Stimulated activated CD8-positive, alpha-beta memory T cell treated with anti-CD3 and anti-CD28 coated beads, Interleukin-2, amount 100 ng/mL, for 1 hour (primary cell): Measurements from ENCODE around the gene EXOC6B.
"Not testable (repeated sequence)": the region's sequence is repeated elsewhere in the genome, so short reads cannot be mapped to it uniquely, and the experiment has no call there.

ENCODE experiments used
- DNase-seq, 2 donors: peaks; one replicate each; pipeline ENCODE4 v3.0.0-alpha.2; 2020; ENCODE audit warnings: low read depth in 2 of 2

The EXOC6B gene

DNA sequence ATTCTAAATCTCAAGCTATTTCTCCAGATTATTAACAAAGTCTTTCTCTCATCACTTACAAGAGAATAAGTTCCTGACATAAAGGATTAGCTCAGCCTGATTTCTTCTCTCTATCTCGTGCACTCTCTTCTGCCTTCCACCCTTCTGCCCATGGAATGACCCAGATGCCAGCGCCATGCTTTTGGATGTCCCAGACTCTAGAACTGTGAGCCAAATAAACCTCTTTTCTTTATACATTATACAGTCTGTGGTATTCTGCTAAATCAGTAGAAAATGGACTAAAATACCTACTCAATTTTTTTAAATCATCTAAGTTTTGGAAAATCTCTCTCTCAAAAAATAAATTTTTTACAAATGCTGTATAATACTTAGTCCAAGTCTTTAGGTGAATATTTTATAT is 218.6 kb downstream of the EXOC6B start:
- DNase-seq = no peak

DNA sequence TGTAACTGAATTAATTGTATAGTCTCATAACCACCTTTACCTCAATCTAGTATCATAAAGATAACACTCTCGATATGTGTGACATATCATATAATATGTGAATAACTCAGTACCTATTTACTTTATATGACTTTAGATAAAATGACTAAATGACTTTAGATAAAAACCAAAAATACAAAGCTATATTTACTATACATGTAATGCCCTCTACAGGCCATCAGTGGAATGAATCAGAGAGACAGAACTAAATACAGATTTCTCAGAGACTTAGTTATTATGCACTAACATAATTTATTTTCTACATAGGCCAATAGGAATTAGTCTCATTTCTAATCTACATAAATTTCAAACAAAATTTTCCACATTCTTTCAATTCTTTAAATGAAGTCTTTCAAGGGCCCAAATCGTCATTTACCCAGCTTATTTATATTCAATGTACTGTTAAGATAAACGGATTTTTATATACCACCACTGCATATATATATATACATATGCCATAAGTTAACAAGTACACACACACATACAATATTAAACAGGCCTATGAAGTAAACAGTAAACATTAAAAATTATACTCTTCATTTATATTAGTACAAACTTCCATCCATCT is 219.9 kb downstream of the EXOC6B start:
- DNase-seq = no peak

DNA sequence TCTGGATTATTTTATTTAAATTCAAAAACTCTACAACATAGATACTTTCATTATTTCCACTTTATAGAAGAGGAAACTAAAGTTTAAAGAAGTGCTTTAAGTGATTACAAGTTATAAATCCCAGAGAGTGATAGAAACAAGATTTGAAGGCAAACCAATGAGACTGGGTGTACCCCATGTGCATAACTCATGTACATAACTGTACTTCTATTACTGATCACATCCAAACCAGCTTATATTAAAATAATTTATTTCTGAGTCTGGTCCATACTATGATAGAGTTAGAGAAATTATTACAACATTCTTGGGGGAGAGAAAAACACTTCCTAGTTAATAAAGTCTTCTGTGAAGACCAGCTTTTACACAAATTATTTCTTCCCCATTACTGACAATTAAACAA is 221.4 kb downstream of the EXOC6B start:
- DNase-seq = no peak

DNA sequence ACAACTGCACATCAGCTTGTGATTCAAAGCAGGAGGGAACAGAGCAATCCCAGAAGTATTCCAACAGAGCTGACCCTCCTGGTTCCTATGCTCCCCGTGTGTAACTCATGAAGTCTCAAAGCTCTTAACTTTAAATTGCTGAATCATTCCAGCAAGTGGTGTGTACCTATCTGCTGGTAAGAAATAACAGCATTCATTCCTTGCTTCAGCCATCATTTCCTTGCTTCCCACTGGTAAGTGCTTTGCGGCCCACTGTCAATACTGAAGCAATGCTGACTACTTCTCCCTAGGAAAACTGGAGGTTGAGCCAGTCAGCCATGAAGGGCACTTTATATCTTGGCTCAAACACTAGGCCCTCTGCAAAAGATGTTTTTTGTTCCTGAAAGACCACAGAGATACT is 222.4 kb downstream of the EXOC6B start:
- DNase-seq = no peak

DNA sequence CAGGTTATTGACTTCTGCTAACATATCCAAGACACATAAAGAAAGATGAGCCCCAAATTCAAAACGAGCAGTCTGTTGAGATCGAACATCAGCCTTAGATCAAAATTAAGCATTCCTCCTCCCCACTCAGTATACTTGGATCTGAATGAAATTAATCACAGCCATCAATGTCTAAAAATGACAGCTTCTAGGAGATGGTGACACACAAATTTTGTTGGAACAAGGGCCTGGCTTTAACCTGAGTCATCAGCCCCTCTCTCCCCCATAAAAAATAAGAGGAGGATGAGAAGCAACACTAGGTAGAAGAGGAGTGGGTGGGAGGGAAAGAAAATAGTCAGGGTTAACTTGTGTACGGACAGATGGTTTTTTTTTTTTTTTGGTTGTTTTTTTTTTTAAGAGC is 223.1 kb downstream of the EXOC6B start:
- DNase-seq = no peak

DNA sequence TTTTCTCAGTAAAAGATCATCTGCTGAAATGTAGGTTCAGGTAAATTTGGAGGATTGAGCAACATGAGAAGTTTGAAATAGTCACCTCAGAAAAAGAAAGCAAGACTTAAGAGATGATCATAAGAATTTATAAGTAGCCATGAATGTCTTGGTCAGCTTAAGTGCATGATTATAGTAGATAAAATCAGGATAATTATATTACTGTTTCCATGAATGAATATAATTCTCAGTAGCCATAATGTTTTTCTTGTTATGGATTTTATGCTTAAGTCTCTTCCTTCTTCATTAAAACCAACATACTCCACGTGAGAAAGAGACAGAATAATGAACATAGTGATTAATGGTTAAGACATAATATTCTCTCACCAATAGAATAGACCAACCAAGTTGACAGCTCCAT is 223.7 kb downstream of the EXOC6B start:
- no peak for DNase-seq

DNA sequence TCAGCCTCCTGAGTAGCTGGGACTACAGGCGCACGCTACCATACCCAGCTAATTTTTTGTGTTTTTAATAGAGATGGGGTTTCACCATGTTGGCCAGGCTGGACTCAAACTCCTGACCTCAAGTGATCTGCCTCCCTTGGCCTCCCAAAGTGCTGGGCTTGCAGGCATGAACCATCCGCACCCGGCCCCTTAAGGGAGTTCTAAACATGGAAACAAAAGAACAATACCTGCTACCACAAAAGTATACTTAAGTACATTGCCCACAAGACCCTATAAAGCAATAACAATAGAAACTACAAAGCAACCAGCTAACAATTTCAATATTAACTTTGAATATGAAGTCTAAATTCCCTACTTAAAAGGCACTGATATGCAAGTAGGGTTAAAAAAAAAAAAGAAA is 242.0 kb downstream of the EXOC6B start:
- DNase-seq = not testable (repeated sequence)

DNA sequence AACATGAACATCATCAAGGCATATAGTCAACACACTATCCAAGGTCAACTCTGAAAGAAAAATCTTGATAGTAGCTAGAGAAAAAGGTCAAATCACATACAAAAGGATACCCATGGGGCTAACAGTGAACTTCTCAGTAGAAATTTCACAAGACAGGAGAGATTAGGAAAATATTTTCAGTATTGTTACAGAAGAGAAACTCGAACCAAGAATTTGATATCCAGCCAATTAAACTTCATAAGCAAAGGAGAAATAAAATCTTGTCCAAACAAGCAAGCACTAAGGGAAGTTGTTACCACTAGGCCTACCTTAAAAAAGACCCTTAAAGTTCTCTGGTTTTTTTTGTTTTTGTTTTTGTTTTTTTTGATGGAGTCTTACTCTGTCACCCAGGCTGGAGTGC is 242.5 kb downstream of the EXOC6B start:
- no peak for DNase-seq

DNA sequence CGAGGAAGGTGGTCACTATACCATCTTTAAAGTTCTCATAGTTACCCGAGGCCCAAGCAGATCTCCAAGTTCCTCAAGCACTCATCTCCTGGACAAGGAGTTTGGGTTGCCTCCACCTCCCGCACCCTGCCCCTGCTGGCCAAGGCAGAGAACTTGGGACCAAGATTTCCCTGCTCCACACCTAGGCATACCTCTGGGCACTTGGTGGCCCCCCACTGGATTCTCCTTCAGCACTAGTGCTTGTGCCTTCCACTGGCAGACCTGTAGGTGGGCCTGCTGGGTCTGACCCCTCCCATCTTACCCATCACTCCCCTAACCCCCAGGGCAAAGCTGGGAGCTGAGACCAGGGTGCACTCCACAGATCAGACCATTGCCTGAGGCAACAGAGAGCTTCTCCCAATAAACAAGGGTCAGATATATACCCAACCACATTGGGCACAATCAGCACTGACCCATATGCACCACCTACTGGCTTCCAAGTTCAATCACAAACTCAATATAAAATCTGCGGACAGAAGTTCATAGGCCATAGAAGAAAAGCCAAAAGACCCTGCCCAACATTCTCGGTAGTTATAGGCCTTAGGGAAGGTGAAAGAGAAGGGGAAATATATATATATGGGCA is 244.2 kb downstream of the EXOC6B start:
- no peak for DNase-seq

DNA sequence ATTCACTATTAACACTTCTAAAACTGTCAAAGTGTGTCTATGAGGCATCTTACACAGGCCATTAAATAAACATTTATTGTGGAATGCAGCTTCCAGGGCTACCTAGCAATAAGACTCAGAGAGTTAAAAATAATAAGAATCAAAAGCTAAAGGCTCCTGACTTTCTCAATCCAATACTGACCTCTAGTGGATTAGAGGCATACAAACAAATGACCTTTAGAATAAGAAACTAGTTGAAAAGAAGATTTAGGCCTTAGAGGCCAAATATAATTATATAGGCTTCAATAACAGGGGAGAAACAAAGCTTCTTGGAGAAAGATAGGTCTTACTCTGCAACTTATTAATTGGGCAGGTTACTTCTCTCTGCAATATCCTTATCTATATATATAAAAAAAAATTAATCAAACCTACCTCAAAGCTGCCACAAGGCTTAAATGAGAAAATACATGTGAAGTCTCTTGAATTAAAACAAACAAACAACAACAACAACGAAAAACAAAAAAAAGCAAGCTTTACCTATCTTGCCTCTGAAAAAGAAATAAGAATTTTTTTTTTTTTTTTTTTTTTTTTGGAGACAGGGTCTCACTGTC is 246.1 kb downstream of the EXOC6B start:
- no peak for DNase-seq

DNA sequence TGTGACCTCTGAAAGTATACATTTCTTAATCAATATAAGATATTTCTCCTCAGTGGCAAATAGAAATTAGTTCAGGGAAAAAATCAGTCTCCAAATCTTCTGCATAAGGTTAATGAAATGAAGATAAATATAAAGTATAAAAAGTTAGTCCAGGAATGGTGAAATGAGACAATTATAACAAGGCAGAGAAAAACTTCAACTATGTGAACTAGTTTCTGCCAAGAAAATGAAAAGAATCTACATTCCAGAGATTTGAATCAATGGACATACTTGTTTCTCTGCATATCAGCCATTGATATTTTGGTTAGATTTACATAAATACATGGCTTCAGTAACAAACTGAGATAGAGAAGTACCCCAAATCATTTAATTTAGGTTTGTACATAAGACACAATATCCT is 249.0 kb downstream of the EXOC6B start:
- DNase-seq = no peak

DNA sequence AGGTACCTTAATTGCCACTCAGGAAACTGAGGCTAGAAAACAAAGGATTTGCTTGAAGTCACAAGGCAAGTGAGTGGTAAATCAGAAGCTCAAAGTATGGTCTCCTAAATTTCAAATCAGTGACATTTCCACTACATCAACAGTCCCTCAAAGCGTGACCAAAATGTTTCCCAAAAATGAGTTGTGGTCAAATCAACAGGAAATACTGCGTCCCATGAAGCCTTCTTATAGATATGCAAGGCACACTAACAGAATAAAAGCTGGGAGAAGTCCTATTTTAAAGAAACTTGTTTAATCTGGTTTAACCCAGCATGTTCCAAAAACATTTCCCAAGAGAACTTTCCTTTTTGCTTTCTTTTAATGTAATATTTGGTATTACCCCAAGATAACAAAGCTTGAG is 249.4 kb downstream of the EXOC6B start:
- DNase-seq = no peak

DNA sequence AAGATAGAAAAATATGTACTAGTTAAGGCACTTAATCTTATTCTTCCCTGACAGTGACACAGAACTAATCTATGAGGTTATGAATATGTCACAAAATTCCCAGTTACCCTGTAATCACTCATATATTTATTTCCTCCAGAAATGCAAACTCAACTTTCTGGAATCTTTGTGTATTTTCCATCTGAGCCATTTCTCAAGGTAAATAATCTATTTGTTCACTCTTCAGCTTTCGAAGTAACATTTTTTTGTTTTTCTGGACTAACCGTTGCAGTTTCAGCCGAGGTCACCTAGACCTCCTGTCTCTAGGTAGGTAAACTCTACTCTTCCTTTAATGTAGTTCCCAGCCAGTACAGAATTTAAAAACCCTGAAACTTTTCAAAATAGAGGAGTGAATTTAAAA is 250.9 kb downstream of the EXOC6B start:
- DNase-seq = no peak

DNA sequence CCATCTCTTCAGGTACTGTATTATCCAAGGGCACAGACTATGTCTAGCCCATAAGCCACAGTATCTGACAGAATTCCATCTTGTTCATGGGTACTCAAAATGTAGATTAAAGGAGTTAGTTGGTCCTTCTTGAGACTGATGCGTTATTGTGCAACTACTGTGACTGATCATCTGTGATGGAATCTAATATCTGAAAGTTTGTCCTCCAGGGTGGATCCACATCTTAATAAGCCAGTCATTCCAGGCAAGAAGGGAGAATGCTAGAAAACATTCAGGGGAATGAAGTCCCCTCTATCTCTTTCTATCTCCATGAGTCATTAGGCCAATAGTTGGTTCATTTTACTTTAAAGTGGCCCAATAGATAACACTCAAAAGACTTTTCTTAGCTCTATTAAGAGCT is 252.6 kb downstream of the EXOC6B start:
- DNase-seq = no peak

DNA sequence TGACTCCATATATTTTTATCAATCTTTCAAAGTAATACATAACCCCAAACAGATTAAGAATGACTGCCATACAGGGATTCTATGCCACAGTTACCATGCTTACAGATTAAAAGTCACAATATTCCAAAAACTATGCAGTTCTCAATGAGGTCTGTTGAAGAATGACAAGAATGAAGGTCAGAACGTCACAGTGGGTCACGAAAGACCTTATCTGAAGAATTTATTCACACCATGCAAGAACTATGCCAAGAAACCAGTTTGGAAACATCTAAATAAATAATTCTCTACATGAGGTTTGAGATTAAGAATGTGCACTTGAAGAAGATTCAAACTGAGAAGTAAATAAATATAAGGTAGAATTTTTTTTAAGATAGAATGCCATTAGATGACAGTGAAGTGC is 253.3 kb downstream of the EXOC6B start:
- DNase-seq = no peak

DNA sequence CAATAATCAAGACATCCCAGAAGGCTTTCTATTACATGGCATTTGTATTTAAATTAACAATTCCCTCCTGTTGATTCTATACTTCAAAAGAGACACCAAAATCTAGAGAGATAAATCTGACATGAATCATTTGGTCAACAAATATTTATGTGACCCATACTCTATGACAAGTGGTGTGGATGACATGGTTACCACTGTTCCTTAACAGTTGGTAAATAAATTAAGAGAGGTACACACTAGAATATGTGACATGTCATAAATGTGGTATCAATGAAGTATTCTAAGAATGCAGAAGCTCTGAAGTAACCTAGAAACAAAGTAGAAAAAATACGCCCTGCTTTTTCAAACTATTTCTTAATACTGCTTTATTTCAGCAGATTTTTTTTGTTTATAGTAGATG is 255.4 kb downstream of the EXOC6B start:
- no peak for DNase-seq

DNA sequence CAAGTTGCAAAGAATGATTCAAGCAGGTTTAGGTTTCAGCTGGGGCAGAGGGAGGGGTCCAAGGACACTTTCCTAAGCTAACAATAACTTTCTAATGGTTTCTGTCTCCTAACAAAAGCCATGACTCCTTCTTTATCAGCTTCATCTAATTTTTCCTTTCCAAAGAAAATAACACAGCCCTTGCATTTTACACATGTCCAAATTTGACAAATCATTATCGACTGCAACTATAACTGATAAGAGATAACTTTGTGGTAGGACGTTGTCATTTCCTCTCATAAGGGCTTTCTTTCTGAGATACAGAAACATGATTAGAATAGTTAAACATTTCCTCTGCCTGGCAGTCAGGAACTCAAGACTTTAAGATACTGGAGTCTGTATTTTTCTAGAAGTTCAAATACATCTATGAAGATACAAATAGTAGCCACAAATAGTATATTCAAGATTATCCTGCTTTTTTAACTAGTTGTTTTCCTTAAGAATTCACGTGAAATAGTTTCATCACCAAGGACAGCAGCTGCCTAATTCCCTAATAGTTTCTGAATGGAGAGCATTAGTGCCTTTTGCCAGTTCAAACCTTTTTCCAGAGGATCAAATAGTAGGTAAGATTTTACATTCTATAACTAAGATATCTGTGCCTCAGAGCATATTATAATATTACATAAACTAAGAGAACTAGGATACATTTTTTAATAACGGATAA is 263.2 kb downstream of the EXOC6B start:
- no peak for DNase-seq

DNA sequence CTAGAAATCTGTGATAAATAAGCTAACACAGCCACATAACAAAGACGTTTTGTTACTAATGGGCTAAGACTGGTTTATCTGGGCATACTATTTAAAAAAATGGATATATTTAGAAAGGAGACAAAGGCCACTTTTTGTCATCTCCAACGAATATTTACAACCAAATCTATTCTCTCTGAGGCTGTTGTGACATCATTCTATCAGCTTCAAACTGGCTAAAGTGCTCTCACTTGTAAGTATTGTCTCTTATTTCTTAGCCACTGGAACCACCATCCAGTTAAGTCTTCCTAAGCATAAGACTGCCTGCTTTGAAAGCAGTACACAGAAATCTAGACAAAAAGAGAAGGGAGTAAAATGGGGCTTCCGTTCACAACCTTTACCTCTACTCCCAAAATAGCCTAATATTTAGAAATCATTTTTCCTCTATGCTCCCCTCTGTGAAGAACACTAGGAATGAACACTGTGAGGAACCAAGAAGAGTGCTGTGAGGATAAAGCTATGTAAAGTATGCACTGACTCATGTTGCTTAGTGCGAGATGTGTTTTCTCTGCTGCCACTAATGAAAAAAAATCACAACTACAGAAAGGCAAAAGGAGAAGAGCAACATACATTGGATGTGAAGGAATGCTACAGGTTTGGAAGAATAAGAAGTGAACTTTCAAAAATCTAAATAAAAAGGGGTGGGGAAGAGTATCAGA is 264.1 kb downstream of the EXOC6B start:
- DNase-seq = no peak

DNA sequence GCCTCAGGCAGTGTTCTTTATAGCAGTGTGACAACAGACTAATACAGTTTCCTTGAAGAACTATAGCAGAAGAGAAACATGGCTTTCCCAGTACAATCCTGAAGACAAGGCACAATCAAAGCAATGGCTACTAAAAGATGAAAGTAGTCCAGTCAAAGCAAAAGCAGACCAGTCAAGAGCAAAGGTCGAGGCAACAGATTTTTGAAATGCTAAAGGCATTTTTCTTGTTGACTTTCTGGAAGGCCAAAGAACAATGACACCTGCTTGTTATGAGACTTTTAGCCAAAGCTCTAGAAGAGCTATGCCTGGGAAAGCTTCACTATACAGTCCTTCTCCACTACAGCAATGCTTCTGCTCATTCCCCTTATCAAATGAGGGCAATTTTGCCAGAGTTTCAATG is 269.9 kb downstream of the EXOC6B start:
- DNase-seq = no peak

DNA sequence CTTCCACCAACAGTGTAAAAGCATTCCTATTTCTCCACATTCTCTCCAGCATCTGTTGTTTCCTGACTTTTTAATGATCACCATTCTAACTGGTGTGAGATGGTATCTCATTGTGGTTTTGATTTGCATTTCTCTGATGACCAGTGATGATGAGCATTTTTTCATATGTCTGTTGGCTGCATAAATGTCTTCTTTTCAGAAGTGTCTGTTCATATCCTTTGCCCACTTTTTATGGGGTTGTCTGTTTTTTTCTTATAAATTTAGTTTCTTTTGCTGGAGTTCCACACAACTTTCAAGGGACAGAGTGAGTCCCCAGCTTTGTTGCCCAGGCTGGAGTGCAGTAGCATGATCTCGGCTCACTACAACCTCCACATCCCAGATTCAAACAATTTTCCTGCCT is 270.5 kb downstream of the EXOC6B start:
- DNase-seq = not testable (repeated sequence)

DNA sequence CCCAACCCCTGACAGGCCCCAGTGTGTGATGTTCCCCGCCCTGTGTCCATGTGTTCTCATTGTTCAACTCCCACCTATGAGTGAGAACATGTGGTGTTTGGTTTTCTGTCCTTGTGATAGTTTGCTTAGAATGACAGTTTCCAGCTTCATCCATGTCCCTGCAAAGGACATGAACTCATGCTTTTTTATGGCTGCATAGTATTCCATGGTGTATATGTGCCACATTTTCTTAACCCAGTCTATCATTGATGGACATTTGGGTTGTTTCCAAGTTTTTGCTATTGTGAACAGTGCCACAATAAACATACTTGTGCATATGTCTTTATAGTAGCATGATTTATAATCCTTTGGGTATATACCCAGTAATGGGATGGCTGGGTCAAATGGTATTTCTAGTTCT is 270.9 kb downstream of the EXOC6B start:
- DNase-seq = not testable (repeated sequence)

DNA sequence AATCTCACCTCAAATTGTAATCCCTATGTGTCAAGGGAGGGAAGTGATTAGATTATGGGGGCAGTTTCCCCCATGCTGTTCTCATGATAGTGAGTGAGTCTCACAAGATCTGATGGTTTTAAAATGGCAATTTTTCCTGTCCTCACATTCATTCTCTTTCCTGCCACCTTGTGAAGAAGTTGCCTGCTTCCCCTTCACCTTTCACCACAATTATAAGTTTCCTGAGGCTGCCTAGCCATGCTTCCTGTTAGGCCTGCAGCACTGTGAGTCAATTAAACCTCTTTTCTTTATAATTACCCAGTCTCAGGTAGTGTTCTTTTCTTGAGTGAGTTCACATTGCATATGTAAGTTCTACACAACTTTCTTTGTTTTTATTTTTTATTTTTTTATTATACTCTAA is 271.5 kb downstream of the EXOC6B start:
- DNase-seq = no peak
